Activated naive CD8-positive, alpha-beta T cell treated with anti-CD3 and anti-CD28 coated beads, Interleukin-2, amount 10 ng/mL, durations not matched to agents 7 days and 5 days (primary cell): ENCODE results near the gene RPTOR. TPM values are rescaled to one million over a fixed set of nuclear protein-coding genes. Genes with fewer than 3 reads are reported as not detected.

Experiments used
- ATAC-seq: fragments of 150-1000 bp; cut with Tn5 transposase; one replicate; pipeline ENCODE4 v1.10.0; 2021; ENCODE audit warnings: low read depth, moderate library complexity
- POLR2A ChIA-PET: fragments of 350-600 bp; sonication (Branson Sonifier 250); formaldehyde crosslinking; loops from one replicate; lab custom pipeline; 2021; ENCODE audit warnings: antibody characterized with exemption; lab: Charles Lee
- DNase-seq: peaks from one replicate; pipeline ENCODE4 v3.0.0; 2021
- H3K27ac Mint-ChIP-seq: one replicate; pipeline ENCODE4 v1.8.0; 2022; ENCODE audit warnings: mild to moderate bottlenecking, mixed read lengths
- H3K27me3 Mint-ChIP-seq: one replicate; pipeline ENCODE4 v1.8.0; 2022; ENCODE audit warnings: mild to moderate bottlenecking, moderate library complexity, mixed read lengths
- H3K36me3 Mint-ChIP-seq: one replicate; pipeline ENCODE4 v1.8.0; 2021; ENCODE audit warnings: mild to moderate bottlenecking, mixed read lengths
- H3K4me1 Mint-ChIP-seq: one replicate; pipeline ENCODE4 v1.8.0; 2021; ENCODE audit warnings: mixed read lengths
- H3K4me3 Mint-ChIP-seq: one replicate; pipeline ENCODE4 v1.8.0; 2022; ENCODE audit warnings: mild to moderate bottlenecking, moderate library complexity, mixed read lengths
- H3K9me3 Mint-ChIP-seq: one replicate; pipeline ENCODE4 v1.8.0; 2021; ENCODE audit warnings: mixed read lengths
- total RNA-seq, 2 experiments: library from RNA; stranded (reverse); gene quantifications; one replicate each; pipeline ENCODE4 v1.2.3, GENCODE V29; 2021

The RPTOR gene
- total RNA-seq, 2 experiments from 2014 or later = 43.2 to 43.8 TPM

DNA sequence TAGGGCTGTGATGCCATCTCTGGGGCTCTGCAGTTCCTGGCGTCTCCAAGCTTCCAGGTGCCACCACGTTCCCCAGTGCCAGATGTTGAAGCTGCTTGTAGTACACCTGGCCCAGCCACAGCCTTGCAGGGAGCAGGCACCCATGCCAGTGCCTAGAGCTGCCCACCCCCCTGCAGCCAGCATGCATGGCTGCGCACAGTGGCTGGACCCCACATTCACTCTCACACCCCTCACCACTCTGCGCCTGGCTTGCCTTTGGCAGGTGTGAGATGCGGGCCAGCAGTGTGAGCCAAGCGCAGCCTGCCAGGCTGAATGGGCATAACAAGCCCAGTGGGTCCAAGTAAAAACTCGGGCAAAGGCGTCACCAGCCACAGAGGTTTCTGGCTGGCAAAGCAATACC lies 371.6 kb downstream of the RPTOR start:
- Mint-ChIP-seq H3K27me3 (no peaks in the 10 kb centered on the region), H3K4me3 (no peak overlapping the region), H3K27ac (no peak overlapping the region), H3K9me3 (no peaks in the 10 kb centered on the region), H3K36me3 (peaks cover 17% of the 10 kb centered on the region), H3K4me1 (no peaks in the 10 kb centered on the region)
- DNase-seq = peak; percentile 14
- ATAC-seq = no peak
- POLR2A ChIA-PET = no interaction called here

DNA sequence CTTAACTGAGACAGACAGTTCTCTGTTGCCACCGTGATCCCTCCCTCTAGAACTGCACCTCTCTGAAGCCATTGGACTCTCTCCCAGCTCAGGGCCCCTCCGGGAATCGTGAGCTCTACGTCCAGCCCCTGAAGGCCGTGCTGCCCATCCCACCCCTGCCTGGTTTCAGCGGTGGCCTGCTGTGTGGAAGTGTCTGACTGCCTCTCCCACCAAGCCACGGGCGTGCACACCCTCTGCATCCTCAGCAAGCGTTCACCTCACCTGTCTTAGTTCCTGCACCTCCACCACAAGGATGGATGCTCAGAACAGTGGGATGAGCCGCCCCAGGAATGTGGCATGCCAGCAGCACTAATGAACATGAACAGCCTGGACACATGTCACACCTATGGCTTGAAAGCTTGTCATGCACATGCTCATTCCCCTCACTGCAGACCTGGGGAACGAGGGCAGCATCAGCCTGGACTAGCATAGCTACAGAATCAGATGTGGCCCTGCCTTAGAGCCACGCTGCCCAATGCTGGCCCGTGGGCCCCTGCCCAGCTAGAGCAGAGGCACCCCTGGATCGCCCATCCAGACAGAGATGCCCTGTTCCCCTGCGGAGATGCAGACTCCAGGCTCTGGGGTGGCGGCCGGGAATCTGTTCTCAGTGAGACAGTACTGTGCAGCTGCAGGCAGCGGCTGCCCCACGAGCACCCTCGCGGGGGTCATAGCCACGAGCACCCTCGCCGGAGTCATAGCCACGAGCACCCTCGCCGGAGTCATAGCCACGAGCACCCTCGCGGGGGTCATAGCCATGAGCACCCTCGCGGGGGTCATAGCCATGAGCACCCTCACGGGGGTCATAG lies 373.3 kb downstream of the RPTOR start:
- H3K27me3 Mint-ChIP-seq = no peaks in the 10 kb centered on the region

DNA sequence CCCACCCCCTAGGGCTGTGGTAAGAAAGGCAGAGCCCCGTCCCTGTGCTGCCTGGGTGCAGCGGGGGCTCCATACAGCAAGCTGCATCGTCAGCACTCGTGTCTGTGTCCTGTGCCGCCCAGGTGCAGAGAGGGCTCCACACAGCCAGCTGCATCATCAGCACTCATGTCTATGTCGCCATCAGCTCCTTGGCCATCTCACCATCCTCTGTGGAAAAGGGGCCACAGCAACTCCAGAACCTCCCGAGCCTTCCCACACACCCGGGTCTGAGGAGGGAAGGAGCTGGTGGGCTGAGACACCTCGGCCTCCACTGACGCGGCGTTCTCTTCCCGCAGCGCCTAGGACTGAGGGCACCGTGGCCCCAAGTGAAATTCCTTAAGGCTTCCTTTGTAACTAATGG lies 374.1 kb downstream of the RPTOR start:
- Mint-ChIP-seq H3K27ac (no peak overlapping the region), H3K9me3 (no peaks in the 10 kb centered on the region), H3K4me1 (no peaks in the 10 kb centered on the region), H3K4me3 (no peak overlapping the region), H3K36me3 (peaks cover 9% of the 10 kb centered on the region), H3K27me3 (no peaks in the 10 kb centered on the region)
- POLR2A ChIA-PET = no interaction called here
- ATAC-seq (no peak), DNase-seq (no peak)

More for the DNA sequence above, 373.3 kb downstream of the RPTOR start:
- H3K9me3 Mint-ChIP-seq = no peaks in the 10 kb centered on the region
- H3K36me3 Mint-ChIP-seq = peaks cover 14% of the 10 kb centered on the region
- DNase-seq = no peak
- H3K4me1 Mint-ChIP-seq = no peaks in the 10 kb centered on the region
- POLR2A ChIA-PET = interaction anchor here (0.8 kb wide), 1 partner anchor 116 kb away, joined by 6 read pairs; no protein-coding TSS in a partner anchor
- H3K4me3 Mint-ChIP-seq = no peak overlapping the region
- no peak overlapping the region for H3K27ac Mint-ChIP-seq
- ATAC-seq = no peak

DNA sequence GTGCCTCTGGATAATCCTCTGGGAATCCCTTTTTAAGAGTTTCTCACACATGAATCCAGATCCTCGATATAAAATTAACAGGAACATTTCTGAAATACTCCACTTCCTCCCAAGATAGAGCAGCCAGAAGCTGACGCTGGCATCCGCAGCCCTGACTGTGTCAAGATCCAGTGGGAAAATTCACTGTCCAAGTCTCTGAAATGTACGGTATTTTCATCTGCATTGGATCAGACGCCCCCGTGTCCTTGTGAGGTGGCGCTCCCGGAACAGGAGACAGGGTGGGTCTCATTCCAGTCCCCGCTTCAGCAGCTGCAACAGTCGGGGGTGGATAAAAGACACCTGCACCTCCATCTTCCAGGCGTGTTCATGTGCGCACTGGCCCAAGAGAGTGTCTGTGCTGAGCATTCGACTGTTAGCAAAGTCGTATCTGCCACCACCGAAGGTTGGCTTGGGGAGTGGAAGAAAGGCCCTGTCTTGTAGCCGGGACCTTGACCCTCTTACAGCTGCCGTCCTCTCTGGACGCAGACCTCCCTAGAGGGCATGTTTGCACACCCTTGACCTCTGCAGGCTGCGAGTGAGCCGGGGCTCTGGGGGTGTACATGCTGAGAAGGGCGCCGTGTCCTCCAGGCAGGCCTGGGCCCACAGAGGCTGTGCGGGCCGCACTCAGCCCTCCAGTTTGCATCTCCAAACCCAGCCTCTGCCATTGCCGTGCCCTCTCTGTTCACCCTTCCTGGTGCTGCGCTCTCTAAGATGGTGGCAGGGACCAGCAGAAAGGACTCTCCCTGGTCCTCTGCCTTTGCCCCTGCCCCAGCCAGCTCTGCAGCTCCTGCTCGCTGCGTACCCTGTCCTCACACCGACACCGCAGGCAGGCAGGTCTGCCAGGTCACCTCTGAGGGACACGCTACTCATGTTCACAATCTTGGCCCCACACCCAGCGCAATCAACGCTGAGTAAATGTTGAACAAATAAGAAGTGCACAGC lies 375.0 kb downstream of the RPTOR start:
- DNase-seq = no peak
- H3K9me3 Mint-ChIP-seq = no peaks in the 10 kb centered on the region
- no peak overlapping the region for H3K27ac Mint-ChIP-seq
- no peak for ATAC-seq
- H3K4me3 Mint-ChIP-seq = no peak overlapping the region
- H3K36me3 Mint-ChIP-seq = peaks cover 4% of the 10 kb centered on the region
- H3K4me1 Mint-ChIP-seq = no peaks in the 10 kb centered on the region
- POLR2A ChIA-PET = no interaction called here
- H3K27me3 Mint-ChIP-seq = no peaks in the 10 kb centered on the region

DNA sequence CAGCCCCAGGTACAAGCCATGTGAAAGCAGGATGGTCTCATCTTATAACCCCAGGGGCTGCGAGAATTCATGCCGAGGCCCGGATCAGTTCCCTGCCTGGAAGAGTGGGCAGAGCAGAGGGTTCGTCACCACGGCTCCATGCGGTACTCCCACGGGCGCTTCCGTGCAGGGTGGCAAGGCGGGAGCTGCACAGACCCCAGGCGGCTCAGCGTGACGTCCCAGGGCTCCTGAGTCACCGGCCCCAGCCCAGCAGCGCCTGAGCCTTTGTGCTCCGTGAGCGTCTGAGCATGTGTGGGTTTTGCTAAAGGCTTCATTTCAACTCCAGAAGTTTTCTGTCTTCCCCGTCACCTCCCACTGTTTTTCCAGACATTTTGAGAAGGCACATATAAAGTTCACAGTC lies 375.8 kb downstream of the RPTOR start:
- H3K9me3 Mint-ChIP-seq = no peaks in the 10 kb centered on the region
- no peak overlapping the region for H3K4me3 Mint-ChIP-seq
- no peaks in the 10 kb centered on the region for H3K4me1 Mint-ChIP-seq
- DNase-seq = no peak
- peaks cover 4% of the 10 kb centered on the region for H3K36me3 Mint-ChIP-seq
- H3K27me3 Mint-ChIP-seq = no peaks in the 10 kb centered on the region
- POLR2A ChIA-PET = no interaction called here
- no peak for ATAC-seq
- H3K27ac Mint-ChIP-seq = no peak overlapping the region

DNA sequence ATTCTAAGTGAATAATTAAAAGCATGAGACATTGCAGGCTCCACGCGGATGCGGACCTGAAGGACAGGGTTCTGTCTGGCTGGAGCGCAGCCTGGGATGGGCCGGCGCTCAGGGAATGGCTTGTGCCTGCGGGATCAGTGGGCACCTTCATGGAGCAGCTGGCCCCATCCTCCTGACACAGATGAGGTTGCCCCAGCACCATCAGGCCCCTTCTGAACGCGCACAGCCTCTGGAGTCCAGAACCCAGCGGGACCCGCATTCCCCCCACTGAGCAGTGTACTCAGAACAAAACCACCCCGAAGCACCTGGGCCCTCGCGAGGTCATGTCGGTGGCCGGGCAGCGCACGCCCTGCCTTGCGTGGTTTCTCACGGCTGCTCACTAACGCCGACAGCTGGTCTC lies 376.5 kb downstream of the RPTOR start:
- Mint-ChIP-seq H3K27me3 (no peaks in the 10 kb centered on the region), H3K27ac (no peak overlapping the region), H3K4me1 (no peaks in the 10 kb centered on the region), H3K4me3 (no peak overlapping the region), H3K36me3 (no peaks in the 10 kb centered on the region), H3K9me3 (no peaks in the 10 kb centered on the region)
- POLR2A ChIA-PET = no interaction called here
- DNase-seq (no peak), ATAC-seq (no peak)

DNA sequence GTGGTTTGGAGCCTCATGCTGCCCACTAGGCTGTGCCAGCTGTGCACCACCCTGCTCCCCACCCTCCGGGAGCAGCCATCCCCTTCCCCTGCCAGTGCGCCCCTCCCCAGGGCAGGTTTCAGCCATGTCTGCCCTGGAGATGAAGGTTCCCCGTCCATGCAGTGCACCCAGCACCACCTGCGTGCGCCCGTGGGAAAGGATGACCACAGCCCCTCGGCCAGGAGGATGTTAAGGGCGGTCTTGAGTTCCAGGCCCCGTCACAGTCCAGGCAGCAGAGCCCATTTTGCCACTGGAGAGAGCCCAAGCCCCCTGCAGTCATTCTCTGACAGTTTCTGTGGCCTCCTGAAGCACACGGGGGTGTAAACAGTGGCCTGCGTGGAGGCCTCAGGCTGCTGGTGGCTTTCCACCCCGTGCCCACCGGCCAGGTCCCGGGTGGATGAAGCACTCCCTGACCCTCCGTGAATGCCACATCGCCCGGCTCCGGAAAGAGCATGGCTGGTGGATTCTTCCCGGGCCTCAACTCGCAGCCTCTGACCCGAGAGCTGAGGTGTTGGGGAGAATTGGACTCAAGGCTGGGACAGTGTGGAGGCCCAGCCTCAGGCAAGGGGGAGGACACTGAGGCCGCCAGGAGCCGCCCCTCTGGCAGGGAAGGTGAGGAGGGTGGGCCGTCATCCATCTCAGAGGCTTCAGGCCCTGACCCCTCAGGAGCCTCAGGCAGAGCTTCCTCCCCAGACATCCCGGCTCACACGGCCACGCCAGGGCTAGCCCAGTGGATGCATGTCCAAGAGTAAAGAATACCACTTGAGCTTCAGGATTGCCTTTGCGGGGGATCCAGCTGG lies 377.3 kb downstream of the RPTOR start:
- Mint-ChIP-seq H3K27ac (no peak overlapping the region), H3K9me3 (no peaks in the 10 kb centered on the region), H3K4me3 (no peak overlapping the region), H3K4me1 (no peaks in the 10 kb centered on the region), H3K36me3 (no peaks in the 10 kb centered on the region), H3K27me3 (no peaks in the 10 kb centered on the region)
- ATAC-seq = no peak
- no peak for DNase-seq
- POLR2A ChIA-PET = no interaction called here

DNA sequence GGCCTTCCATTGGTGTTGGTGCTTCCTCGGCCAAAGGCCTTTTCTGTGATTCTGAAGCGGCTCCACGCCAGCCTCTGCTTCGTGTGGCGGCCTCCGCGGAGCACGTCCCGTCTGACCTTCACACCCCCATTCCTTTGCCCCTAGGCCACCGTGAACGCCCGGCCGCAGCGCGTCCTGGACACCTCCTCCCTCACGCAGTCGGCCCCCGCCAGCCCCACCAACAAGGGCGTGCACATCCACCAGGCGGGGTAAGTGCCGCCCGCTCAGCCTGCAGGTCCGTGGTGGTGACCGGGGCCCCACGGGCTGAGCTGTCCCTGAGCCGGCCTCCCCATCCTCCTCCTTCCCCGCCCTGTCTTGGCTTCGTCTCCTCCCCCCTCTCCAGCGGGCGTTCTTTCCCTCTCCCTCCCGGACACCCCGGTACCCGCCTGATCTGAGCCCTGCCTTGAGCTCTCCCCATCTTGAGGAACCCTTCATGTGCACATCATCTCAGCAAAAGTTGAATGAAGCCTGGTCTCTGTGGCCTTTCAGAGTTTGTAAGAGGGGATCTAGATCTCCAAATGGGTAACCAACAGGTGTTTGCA lies 378.0 kb downstream of the RPTOR start:
- DNase-seq (no peak), ATAC-seq (no peak)
- H3K9me3 Mint-ChIP-seq = no peaks in the 10 kb centered on the region
- peaks cover 3% of the 10 kb centered on the region for H3K36me3 Mint-ChIP-seq
- no peak overlapping the region for H3K27ac Mint-ChIP-seq
- H3K4me3 Mint-ChIP-seq = no peak overlapping the region
- H3K27me3 Mint-ChIP-seq = no peaks in the 10 kb centered on the region
- POLR2A ChIA-PET = no interaction called here
- no peaks in the 10 kb centered on the region for H3K4me1 Mint-ChIP-seq

DNA sequence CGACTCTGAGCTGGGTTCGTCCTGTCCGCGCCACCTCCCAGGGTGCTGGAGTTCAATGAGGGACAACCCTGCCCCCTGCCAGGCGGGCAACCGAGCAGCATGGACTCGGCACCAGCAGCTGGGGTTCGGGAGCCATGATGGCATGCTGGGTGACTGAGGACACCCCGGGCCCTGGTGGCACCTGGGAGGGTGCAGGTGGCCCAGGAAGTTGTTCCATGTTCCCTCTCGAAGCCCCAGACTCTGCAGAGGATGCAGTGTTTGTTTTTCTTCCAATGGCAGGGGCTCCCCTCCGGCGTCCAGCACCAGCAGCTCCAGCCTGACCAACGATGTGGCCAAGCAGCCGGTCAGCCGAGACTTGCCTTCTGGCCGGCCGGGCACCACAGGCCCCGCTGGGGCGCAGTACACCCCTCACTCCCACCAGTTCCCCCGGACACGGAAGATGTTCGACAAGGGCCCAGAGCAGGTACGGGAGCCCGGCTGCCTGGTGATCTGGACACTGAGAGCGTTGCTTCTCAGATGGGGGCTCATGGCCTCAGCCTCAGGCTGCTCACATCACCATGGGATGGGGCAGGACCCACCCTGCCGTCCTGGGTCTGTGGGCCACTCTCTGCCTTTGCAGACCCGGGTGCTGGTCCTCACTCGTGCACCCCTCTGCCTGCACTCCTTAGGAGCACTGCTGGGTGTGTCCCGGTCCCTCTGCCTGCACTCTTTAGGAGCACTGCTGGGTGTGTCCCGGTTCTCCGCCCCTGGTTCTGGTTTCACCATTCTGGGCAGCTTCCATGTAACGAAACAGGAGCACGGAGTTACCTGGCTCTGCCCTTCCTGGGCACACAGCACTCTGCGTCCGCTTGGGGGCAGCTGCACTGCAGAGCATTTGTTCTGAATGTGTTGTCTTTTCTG lies 378.8 kb downstream of the RPTOR start:
- Mint-ChIP-seq H3K36me3 (peaks cover 3% of the 10 kb centered on the region), H3K27me3 (no peaks in the 10 kb centered on the region), H3K4me1 (no peaks in the 10 kb centered on the region), H3K4me3 (no peak overlapping the region), H3K27ac (no peak overlapping the region), H3K9me3 (no peaks in the 10 kb centered on the region)
- no peak for DNase-seq
- POLR2A ChIA-PET = no interaction called here
- no peak for ATAC-seq

DNA sequence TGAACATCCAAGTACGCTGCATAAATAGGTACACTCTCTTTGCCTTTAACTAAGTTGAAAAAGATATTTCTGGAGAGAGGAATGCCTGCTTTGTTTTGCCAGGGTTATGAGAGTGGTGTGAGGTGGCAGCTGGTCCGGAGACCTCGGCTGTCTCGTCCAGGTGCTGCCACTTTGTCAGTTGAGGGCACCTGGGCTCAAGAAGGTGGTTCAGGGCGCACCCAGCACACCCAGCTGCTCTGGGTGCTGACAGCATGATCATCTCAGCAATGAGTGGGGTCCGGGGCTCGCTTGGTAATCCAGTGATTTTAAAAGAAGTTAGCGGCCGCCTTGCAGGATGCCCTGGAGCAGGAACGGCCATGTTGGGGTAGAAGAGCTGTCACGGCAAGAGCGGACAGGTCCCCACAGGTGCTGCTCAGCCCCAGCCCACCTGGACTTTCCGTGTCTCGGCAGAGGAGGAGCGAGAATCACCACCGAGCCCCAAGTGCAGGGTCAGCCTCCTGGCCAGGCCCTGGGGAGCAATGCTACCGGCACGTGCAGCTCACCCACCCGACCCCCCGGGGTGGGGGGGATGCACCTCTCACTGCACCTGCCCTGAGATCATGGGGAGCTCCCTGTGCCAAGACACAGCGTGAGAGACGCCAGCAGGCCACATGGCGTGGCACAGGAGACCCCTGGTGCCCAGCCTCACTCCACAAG lies 379.6 kb downstream of the RPTOR start:
- Mint-ChIP-seq H3K36me3 (peaks cover 3% of the 10 kb centered on the region), H3K27ac (no peak overlapping the region), H3K4me1 (no peaks in the 10 kb centered on the region), H3K4me3 (no peak overlapping the region), H3K27me3 (no peaks in the 10 kb centered on the region), H3K9me3 (no peaks in the 10 kb centered on the region)
- DNase-seq (no peak), ATAC-seq (no peak)
- POLR2A ChIA-PET = no interaction called here

DNA sequence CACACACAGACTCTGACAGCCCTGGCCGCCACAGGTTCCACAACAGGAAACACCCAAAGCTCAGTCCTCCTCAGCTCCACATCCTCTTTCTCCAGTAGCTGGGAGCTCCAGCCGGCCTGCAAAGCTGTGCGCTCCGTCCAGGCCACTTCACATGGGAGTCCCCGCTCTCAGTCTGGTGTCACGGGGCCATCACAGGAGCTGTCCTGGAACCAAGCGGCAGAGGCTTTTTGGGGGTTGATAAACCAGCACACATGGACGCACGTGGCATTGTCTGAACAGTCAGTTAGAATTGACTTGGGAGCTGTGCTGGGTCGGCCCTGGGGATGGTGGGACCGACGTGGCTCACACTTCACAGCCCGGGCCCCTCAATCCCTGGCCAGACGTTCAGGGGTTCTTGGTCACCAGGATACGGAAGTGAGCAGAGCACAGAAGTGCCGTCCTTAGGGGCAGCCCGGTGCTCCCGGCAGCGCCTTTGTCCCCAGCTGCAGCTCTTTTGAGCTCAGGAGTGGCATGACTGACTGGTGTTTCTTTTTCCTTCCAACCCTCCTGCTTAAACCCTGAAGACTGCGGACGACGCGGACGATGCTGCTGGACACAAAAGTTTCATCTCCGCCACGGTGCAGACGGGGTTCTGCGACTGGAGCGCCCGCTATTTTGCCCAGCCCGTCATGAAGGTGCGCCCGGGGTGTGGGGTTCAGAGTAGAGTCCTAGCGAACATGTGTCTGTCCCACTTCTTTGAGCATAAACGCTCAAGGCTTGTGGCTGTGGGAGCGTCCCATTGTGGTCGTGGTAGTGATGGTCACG lies 380.4 kb downstream of the RPTOR start:
- no peaks in the 10 kb centered on the region for H3K4me1 Mint-ChIP-seq
- no peak for DNase-seq
- H3K36me3 Mint-ChIP-seq = peaks cover 3% of the 10 kb centered on the region
- no peaks in the 10 kb centered on the region for H3K9me3 Mint-ChIP-seq
- POLR2A ChIA-PET = no interaction called here
- ATAC-seq = no peak
- no peaks in the 10 kb centered on the region for H3K27me3 Mint-ChIP-seq
- H3K27ac Mint-ChIP-seq = no peak overlapping the region
- no peak overlapping the region for H3K4me3 Mint-ChIP-seq
